NCI-H146 treated with DMSO at 0.1 percent for 48 hours (cell line): ENCODE data around the gene BAIAP2L2.
A peak's percentile ranks its signal among the peaks of the same experiment; 100 is the strongest.

Experiments used
- DNase-seq: peaks from one replicate; lab custom pipeline; 2025; ENCODE audit not compliant: unreplicated experiment; lab: John Stamatoyannopoulos, UW

BAIAP2L2 gene

DNA sequence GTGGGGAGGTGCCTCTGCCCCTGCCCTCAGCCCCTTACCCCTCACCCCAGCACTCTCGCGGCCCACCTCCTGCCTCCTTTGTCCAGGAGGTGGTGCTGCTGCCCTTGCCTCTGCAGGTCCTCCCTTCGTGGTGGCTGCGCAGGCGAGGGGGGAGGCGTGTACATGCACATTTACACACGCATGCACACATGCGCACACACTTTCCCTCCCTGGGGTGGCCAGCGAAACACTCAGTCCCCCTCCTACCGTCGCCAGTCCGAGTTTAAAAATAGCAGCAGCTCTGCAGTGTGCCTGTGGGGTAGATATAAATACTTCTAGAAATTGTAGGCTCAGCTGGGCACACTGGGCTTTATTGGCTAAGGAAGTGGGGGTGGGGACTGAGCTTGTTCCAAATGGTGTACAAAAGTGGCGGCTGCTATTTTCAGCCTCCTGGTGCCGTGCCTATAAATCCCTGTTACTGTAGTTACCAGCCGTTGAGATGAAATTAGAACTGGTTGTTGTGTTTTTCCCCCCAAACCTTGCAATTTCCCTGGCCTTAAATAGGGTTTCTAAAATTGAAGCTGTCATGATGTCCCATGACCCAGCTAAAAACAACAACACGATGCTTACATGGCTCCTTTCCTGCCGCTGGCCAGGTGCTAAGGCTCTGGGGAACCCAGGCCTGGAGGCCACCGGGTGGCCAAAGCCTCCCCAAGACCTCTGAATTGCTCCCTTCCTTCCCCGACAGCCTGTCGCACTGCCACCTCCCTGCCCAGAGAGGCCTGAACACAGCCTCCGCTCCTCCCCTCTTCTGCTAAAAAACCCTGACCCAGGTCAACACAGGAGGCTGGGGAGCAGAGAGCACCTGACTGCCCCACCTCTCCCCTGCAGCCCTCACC is 40.9 kb downstream of the BAIAP2L2 start:
- DNase-seq, result no peak

DNA sequence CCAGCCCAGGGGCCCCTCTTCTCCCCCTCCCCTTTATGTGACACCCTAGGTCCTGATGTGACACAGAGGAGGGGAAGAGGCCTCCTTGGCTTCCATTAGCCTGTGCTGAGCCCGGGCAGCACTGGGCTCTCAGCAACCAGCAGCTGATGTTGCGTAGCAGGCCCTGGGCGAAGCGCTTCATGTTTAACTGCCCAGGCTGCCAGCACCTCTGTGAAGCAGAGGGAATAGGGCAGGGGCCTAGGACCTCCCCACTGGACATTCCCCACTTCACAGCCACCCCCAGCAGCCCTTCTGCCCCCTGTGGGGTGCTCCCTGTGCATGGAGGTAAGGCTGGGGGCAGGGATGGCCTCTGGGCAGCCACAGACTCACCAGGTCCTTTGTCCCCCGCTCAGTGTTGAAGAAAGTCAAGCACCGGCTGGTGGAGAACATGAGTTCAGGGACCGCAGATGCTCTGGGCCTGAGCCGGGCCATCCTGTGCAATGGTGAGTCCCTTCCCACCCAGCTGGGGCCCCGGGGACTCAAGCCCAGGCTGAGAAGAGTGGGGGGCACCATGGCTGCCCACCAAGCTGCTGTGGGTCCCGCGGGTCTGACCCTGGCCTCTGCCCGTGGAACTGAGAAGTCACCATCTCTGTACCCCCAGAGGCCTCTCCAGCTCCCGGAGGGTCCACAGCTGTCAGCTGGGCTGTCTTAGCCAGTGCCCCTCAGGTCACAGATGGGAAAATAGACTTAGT is 41.7 kb downstream of the BAIAP2L2 start:
- DNase-seq, result no peak

DNA sequence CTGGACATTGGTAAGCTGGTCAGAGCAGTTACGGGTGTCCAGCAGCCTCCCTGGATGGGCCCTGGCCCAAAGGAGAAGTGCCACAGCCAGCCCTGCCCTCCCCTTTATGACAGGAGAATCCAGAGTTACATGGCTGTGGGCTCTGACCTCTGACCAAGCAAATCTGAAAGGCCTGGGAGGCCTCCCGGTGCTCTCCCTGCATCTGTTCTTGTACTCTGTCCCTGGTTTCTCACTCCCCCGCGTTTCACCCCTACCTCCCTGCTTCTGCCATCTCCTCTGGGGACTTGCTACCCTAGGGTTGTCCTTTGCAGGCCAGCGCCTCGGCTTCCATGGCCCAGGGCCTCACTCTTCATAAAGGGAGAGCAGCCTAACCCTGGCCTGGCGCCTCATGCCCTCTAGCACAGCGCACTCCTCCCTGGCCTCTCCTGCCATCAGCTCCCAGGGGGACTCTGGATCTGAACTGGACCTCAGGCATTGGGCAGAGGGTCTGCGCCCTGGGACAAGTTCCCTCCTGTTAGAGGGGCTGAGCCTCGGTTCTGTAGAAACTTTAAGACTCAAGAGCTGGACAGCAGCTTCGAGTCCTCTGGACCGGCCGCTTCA is 42.6 kb downstream of the BAIAP2L2 start:
- DNase-seq, result no peak

DNA sequence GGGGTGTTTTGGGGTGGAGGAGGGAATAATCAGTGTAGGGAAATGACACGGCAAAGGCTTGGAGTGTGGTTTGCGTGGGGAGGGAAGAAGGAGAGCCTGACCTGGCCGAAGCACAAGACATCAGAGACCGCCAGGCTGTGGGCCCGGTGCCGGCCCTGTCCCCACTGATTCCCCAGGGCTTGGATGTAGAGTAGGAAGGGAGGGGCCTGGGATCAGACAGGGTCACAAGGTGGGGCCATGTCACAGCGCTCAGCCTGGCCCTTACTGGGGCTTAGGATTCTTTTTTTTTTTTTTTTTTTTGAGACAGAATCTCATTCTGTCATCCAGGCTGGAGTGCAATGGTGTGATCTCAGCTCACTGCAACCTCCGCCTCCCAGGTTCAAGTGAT is 43.5 kb downstream of the BAIAP2L2 start:
- DNase-seq, result no peak

- DNase-seq, result no peak
Measured at GRCh38 chr22:38066381-38067027, 44.0 kb downstream of the BAIAP2L2 start.

- DNase-seq, result no peak
Measured at GRCh38 chr22:38065539-38065938, 44.9 kb downstream of the BAIAP2L2 start.

GRCh38 chr22:38062791-38063190 is 47.7 kb downstream of the BAIAP2L2 start:
- no peak for DNase-seq

DNA sequence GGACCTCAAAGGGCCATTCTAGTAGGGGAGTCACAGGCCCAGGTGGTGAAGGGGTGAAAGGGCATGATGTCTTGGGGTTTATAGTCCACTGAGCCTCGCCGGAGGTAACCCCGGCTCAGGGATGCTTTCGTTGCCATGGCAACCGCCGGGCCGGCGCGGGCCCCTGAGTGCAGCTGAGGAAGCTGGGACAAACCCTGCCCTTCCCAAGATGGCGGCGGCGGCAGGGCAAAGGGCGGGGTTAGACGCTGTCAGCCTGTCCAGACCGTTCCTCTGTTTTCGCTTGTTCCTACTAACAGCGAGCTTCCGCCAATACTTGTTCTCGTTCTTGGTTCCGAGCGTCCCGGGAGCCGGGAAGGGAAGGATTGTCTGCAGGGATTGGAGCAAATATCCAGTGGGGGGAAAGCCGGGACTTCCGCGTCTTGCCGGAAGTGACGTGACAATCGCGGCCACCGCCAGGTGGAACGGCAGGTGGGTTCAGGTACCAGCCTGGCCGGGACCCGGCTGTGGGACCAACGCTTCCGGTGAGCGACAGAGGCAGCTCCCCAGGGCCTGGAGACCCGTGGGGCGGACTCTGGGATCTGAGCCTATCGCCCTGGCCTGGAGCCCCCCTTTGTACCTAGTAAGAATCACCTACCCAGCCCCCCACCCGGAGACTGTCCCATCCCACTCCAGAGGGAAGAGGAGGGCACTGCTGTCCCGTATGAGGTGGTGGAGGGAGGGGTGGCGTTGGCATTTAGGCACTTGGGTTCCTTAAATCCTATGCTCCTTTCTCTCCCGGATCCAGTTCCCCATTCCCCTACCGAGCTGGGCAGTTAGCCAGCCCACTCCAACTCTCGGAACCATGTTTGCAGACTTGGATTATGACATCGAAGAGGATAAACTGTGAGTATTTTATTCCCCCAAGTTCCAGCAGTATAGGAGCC is 53.3 kb downstream of the BAIAP2L2 start, which contains the start of gene PICK1:
Gene PICK1, plus strand, starts transcription at position 436 of the 923 bp plus-strand sequence. Its CDS starts 406 bp downstream, at position 842.
- peak; percentile 47 for DNase-seq

- DNase-seq, result peak; percentile 30
Measured at GRCh38 chr22:38051900-38052862, 58.3 kb downstream of the BAIAP2L2 start.

DNA sequence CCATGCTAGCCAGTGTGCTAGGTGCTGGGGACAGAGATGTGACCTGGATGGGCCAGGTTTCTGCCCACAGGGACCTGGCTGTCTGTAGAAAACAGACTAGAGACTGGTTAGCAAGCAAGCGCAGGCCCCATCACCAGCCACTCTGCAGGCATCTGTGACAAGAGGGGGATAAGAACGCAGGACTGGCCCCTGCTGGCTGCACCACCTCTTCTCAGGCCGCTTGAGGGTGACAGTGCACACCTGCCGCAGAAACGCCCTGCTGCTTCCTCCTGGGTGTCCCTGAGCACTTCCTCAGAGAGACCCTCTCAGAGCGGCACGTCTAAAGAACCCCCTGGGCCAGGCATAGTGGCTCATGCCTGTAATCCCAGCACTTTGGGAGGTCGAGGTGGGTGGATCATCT is 59.2 kb downstream of the BAIAP2L2 start:
- DNase-seq, result no peak

- no peak for DNase-seq
Measured at GRCh38 chr22:38050720-38051119, 59.8 kb downstream of the BAIAP2L2 start.

DNA sequence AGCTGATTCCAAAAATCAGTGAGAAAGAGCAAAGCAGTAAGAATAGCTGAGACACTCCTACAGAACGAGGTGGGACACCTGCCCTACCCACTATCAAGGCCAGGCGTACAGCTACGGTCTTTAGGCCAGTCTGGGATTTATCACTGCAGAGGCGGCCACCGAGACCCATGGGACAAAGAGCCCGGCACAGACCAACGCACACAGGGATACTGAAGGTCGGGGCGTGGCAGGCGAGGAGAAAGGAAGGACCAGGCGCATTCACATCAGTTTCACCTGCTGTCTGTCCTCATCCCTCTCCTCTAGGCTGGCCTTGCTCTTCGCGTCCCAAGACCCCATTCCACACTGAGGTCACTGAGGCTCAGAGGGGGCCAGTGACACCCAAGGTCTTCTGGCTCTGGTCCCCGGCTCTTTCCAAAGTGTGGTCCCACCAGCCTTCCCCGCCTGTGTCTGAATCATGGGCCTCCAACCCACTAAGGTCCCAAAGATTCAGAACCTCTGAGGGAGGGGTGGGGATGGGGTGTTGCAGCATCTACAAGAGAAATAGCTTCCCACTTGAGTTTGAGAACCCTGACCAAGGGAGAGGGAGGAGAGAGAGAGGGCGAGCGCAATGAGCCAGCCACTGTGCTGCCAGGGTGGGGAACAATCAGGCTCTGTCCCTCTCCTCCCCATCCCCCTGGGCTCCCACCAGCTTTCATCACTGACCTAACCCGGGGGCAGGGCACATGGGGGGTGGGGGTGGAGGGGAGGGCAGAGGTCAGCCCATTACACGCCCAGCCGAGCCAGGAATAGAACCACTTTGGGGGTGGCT is 60.5 kb downstream of the BAIAP2L2 start:
- DNase-seq, result no peak

DNA sequence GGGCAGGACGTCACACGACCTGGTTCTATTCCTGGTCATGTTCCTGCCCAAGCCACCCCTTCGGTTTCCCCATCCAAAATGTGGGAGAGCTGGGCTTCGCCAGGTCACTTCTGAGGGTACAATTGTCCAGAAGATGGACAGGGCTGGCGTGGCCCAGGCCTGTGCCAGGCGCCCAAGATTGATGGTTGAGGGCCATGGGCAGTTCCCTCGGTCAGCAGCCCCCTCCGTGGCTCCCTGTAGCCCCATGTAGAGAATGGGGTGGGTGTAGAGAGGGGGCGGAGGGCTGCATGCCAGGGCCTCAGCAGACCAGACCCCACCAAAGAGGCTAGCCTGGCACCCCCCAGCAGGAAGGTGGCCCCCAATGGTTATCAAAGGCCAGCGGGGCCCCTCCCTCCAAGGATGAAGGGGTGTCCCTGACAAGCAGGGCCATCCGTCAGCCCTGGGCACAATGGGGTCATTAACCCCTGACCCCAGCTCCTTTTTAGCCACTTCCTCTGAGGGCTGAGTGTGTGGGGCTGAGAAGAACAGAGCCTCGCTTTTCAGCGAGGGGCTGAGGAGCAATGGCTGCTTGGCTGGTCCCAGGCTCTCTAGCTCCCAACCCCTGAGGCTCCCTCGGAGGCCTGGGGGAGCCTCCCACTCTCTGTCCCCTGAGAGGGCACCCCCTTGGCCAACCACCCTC is 64.3 kb downstream of the BAIAP2L2 start:
- DNase-seq, result no peak

GRCh38 chr22:38043151-38044039 is 67.1 kb downstream of the BAIAP2L2 start:
- DNase-seq, result no peak

GRCh38 chr22:38042488-38042790 is 68.0 kb downstream of the BAIAP2L2 start:
- DNase-seq, result no peak

GRCh38 chr22:38041760-38042487 is 68.6 kb downstream of the BAIAP2L2 start:
- DNase-seq, result no peak
